Erythroblast (primary cell): ENCODE results near the gene GLT8D1.

Experiments
- DNase-seq, 2 experiments: peaks; one replicate each; lab custom pipeline; 2025; lab: John Stamatoyannopoulos, UW
- GATA1 ChIP-seq: IDR thresholded peaks from 2 replicates; pipeline ENCODE4 v1.6.1; 2011; ENCODE audit warnings: low read depth, mild to moderate bottlenecking, control low read depth, low read length, moderate library complexity
- POLR2A ChIP-seq: IDR thresholded peaks from 2 replicates; pipeline ENCODE4 v1.6.1; 2011; ENCODE audit warnings: mild to moderate bottlenecking, low read length

GLT8D1 gene

GRCh38 chr3:52722491-52722890 is 16.9 kb upstream of the GLT8D1 start:
- no peak for DNase-seq
- TF ChIP-seq GATA1 (no peak), POLR2A (no peak)

DNA sequence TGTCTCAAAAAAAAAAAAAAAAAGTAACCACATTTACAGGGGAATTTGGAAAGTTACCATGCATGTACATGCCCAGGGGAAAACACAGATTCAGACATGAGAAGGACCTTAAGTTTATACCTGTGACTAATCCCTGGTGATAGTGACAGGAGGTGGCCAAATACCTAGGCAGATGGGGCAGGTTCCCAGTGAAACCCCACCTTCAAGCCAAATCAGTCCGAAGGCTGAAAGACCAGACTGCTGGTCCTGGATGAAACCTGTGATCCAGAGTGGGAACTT is 16.1 kb upstream of the GLT8D1 start:
- no peak for DNase-seq
- TF ChIP-seq GATA1 = no peak
- TF ChIP-seq POLR2A = no peak

- no peak for TF ChIP-seq POLR2A
- no peak for TF ChIP-seq GATA1
- no peak for DNase-seq
Observed at GRCh38 chr3:52721002-52721729, 15.6 kb upstream of the GLT8D1 start.

DNA sequence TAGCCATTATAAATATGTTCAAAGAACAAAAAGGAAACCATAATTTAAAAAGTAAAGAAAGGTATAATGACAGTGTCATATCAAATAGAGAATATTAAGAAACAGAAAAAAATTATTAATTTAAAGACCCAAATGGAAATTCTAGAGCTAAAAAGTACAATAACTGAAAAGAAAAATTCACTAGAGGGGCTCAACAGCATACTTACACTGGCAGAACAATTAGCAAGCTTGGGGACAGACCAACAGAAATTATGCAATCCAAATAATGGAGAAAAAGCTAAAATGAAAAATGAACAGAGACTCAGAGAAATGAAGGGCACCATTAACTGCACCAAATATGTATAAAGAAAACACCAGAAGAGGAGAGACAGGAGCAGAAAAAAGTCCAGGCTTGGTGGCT is 14.0 kb upstream of the GLT8D1 start:
- TF ChIP-seq POLR2A (no peak), GATA1 (no peak)
- DNase-seq = no peak

DNA sequence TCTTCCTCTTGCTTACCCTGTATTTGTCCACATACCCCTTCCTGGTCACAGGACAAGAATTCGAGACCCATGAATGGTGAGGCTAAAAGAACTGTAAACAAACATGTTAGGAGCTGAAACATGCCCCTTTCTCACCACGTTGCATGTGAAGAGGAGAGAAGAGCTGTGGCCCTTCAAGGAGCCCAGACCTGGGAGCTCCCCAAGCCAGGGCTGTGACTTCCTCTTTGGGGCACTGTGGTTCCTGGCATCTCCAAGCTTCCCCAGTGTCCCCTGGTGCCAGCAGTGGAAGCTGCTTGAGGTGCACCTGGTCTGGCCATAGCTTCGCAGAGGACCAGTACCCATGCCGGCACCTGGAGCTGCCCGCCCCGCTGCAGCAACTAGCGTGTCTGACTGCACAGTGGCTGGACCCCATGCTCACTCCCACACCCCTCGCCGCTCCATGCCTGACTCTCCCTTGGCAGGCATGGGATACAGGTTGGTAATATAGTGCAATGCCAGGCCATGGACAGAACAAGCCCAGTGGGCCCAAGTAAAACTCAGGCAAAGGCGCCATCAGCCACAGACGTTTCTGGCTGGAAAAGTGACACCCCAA is 10.2 kb upstream of the GLT8D1 start:
- DNase-seq = no peak
- TF ChIP-seq GATA1 (no peak), POLR2A (no peak)

DNA sequence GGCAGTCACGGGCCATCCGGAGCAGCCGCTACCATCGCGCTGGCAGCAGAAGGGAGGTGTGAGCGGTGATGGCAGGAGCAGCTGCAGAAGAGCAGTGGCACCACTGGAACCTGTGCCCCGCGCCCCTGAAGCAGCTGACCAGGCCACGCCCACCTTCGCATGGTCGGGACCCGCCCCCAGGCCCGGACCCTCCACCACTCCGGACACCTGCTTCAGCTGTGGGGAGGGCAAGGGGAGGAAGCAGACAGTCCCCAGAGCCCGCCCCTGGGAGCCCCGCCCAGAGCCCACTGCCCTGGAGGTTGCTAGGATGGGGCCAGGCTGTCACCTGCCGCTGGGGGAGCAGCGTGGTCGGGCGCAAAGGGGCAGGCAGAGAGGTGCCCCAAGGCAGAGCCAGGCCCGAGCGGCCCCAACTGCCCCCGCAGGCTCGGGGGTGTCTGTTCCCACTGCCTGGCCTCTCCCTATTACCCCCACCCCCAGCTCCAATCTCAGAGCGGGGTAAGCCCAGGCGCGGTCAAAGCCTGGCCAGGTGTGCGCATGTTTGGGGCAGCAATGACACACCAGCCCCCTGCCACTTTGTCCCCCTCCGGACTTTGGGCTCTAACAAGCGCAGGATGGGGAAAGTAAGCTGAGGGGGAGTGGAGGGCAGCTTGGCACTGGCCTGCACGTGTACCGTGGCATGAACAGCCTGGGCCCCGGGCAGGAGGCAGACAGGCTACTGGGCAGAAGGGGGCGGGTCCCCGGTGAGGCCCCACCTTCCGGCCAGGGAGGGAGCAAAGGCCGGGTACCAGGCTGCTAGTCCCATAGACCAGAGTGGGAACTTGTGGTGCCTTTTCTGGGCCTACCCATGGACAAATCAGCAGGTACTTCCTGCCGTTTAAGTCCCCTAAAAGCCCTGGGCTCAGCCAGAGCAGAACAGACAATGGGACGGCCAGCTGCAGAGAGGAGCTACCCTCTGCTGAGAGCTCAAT is 9.0 kb upstream of the GLT8D1 start:
- TF ChIP-seq POLR2A (no peak), GATA1 (no peak)
- DNase-seq = no peak

GRCh38 chr3:52712291-52713212 is 7.0 kb upstream of the GLT8D1 start:
- TF ChIP-seq POLR2A (no peak), GATA1 (no peak)
- DNase-seq = no peak

DNA sequence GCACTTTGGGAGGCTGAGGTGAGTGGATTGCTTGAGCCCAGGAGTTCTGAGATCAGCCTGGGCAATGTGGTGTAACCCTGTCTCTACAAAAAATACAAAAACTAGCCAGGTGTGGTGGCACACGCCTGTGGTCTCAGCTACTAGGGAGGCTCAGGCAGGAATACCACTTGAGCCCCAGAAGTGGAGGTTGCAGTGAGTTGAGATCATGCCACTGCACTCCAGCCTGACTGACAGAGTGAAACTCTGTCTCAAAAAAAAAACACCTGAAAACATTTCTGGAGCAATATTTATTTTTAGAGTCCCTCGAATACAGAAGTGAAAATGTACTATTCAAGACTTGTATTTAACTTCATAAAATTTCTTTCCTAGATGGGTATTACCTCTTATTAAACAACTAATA is 4.9 kb upstream of the GLT8D1 start:
- TF ChIP-seq GATA1 = no peak
- no peak for TF ChIP-seq POLR2A
- no peak for DNase-seq

DNA sequence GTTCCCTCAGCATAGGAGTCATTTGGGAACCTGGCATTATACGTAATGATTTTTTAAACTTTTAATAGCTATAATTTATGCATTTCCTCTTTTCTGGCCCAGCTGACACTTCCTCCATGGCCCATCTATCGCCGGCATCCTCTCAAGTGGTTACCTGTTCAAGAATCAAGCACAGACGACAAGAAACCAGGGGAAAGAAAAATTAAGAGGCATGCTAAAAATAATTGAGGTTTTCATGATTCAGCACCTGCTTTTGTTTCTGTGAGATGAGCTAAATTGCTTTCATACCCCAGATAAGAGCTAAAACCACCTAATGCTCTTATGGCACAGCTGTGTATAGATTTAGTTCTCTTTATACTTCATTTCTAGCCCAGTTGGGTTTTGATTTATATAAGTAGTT is 2.0 kb upstream of the GLT8D1 start:
- TF ChIP-seq GATA1 (no peak), POLR2A (no peak)
- DNase-seq = no peak

DNA sequence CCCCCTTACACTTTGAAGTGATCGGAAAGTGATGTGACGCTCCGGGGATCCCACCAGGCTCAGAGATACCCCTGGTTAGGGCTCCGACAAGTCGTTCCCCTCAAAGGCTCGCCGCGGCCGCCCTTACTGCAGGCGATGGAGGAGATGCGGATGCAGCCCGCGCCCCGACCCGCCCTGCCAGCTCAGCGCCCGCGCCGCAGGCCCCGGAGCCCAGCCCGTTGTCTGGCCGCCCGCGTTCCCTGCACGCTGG is 228 bp downstream of the GLT8D1 start:
- DNase-seq = no peak
- no peak for TF ChIP-seq GATA1
- no peak for TF ChIP-seq POLR2A

- no peak for TF ChIP-seq GATA1
- TF ChIP-seq POLR2A = no peak
- peak; percentile 51 to 55 for DNase-seq
Observed at GRCh38 chr3:52704611-52705437, 767 bp downstream of the GLT8D1 start.

DNA sequence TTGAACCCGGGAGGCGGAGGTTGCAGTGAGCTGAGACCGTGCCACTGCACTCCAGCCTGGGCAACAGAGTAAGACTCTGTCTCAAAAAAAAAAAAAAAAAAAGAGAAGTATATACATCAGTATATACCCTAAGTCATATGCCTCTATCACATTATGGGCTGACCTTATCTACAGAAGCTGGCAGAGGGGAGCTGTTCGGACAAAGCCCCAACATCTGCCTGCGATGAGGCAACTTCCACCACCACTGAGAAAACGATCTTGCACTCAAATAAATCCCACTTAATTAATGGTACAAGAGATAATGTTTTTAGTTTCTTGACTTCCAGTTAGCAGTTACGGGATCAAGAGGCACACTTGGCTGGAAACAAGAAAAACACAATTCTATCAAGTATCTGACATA is 2.2 kb downstream of the GLT8D1 start:
- TF ChIP-seq POLR2A (no peak), GATA1 (no peak)
- peak; percentile 43 to 64 for DNase-seq

DNA sequence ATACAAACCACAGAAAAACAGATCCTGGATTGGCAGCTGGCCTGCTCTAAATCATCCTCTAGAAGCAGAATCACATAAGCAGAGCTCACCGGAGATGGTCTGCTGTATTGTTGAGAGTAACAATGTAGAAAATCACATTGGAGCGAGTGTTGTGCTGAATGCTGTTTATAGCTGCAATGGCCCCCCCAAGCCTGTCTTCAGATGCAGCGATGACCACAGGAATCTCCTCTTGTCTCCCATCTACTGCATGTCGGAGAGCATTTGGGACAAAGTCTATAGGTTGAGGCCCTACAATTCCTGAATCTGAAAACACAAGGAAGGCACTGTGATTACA is 8.0 kb downstream of the GLT8D1 start:
- TF ChIP-seq POLR2A = no peak
- TF ChIP-seq GATA1 = no peak
- DNase-seq = no peak

DNA sequence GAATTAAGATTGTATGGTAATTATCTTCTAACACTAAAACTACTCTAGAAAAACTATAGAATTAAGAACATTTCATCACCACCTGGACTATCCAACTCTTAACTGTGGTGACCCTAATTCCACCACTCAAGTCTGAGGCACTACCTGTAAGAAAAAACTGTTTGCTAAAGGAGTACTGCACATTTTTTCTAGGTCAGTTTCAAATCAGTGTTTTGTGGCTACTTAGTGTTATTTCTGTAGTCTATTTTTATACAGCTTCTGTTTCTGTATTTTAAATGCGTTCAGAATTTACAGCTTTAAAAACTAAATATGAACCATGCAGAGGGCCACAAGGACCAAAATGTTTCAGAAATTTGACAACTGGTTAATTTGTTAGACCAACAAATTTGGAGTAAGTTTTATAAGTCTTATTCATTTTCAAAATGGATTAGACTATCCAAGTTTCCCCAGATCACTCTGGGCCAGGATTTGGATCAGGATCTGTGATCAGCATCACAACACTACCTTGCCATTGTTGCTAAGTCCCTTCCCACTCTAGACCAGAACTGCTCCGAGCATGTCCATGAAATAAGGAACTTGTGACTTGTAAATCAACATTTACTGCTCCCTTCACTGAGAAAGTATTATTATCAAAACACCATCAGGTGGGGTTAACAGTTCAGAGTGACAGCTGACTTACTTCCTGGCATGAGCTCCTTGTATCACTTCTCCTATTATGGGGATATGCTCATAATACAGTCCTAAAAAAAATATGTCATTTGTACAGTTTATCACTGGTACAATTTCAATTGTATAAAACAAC is 8.6 kb downstream of the GLT8D1 start:
- TF ChIP-seq GATA1 (no peak), POLR2A (no peak)
- DNase-seq = no peak
